HG02678 (cell line): ENCODE results near the gene ARHGAP24.
A peak's percentile ranks its signal among the peaks of the same experiment; 100 is the strongest.
"Not testable (repeated sequence)": the region's sequence is repeated elsewhere in the genome, so short reads cannot be mapped to it uniquely, and the experiment has no call there.

Experiments
- ATAC-seq: cut with Tn5 transposase; IDR thresholded peaks from one replicate; pipeline ENCODE4 v1.9.1; 2021; ENCODE audit warnings: mild to moderate bottlenecking, moderate library complexity; ENCODE audit not compliant: unreplicated experiment

ARHGAP24 gene

GRCh38 chr4:85938062-85938461 is 463.1 kb downstream of the ARHGAP24 start:
- ATAC-seq: no peak

GRCh38 chr4:85938902-85939301 is 464.0 kb downstream of the ARHGAP24 start:
- no peak for ATAC-seq

GRCh38 chr4:85939595-85939994 is 464.6 kb downstream of the ARHGAP24 start:
- no peak for ATAC-seq

GRCh38 chr4:85940151-85940550 is 465.2 kb downstream of the ARHGAP24 start:
- no peak for ATAC-seq

GRCh38 chr4:85942107-85942506 is 467.2 kb downstream of the ARHGAP24 start:
- no peak for ATAC-seq

GRCh38 chr4:85946821-85947220 is 471.9 kb downstream of the ARHGAP24 start:
- no peak for ATAC-seq

GRCh38 chr4:85951099-85951498 is 476.1 kb downstream of the ARHGAP24 start:
- no peak for ATAC-seq

GRCh38 chr4:85952528-85952927 is 477.6 kb downstream of the ARHGAP24 start:
- ATAC-seq: no peak

- no peak for ATAC-seq
Measured at GRCh38 chr4:85952972-85953650, 478.2 kb downstream of the ARHGAP24 start.

GRCh38 chr4:85953651-85954018 is 478.7 kb downstream of the ARHGAP24 start:
- ATAC-seq: no peak

GRCh38 chr4:85955620-85956292 is 480.8 kb downstream of the ARHGAP24 start:
- no peak for ATAC-seq

- ATAC-seq: no peak
Measured at GRCh38 chr4:85956293-85956945, 481.5 kb downstream of the ARHGAP24 start.

- no peak for ATAC-seq
Measured at GRCh38 chr4:85961887-85962286, 486.9 kb downstream of the ARHGAP24 start.

GRCh38 chr4:85963231-85963630 is 488.3 kb downstream of the ARHGAP24 start:
- ATAC-seq: no peak

GRCh38 chr4:85964298-85964697 is 489.3 kb downstream of the ARHGAP24 start:
- ATAC-seq: no peak

- ATAC-seq: not testable (repeated sequence)
Measured at GRCh38 chr4:85965017-85965416, 490.1 kb downstream of the ARHGAP24 start.

- ATAC-seq: no peak
Measured at GRCh38 chr4:85965529-85965928, 490.6 kb downstream of the ARHGAP24 start.

GRCh38 chr4:85966373-85966772 is 491.4 kb downstream of the ARHGAP24 start:
- no peak for ATAC-seq

GRCh38 chr4:85967872-85968271 is 492.9 kb downstream of the ARHGAP24 start:
- peak; percentile 45 for ATAC-seq

GRCh38 chr4:85968945-85969819 is 494.2 kb downstream of the ARHGAP24 start:
- ATAC-seq: peak; percentile 58

- no peak for ATAC-seq
Measured at GRCh38 chr4:85970535-85970934, 495.6 kb downstream of the ARHGAP24 start.
